AG09309 (cell line): ENCODE results near the gene TPM4.
"Not testable (repeated sequence)": the region's sequence is repeated elsewhere in the genome, so short reads cannot be mapped to it uniquely, and the experiment has no call there.

Experiments
- DNase-seq: peaks from one replicate; pipeline ENCODE4 v3.0.0-alpha.2; 2010; ENCODE audit warnings: low read depth
- H3K4me3 ChIP-seq: 2 replicates; pipeline ENCODE4 v1.5.1; 2011; ENCODE audit warnings: mild to moderate bottlenecking, low read depth, low read length, moderate library complexity; ENCODE audit not compliant: control insufficient read depth
- TF ChIP-seq, protein P1 (sequence below): IDR thresholded peaks from 2 replicates; pipeline ENCODE4 v1.5.1; 2011; ENCODE audit warnings: mild to moderate bottlenecking, low read depth, low read length, inconsistent platforms; ENCODE audit not compliant: insufficient read depth, control insufficient read depth; ENCODE audit errors: missing control alignments

Gene TPM4

GRCh38 chr19:16115301-16116039 is 39.2 kb downstream of the TPM4 start:
- DNase-seq, result no peak
- TF ChIP-seq, protein P1, sequence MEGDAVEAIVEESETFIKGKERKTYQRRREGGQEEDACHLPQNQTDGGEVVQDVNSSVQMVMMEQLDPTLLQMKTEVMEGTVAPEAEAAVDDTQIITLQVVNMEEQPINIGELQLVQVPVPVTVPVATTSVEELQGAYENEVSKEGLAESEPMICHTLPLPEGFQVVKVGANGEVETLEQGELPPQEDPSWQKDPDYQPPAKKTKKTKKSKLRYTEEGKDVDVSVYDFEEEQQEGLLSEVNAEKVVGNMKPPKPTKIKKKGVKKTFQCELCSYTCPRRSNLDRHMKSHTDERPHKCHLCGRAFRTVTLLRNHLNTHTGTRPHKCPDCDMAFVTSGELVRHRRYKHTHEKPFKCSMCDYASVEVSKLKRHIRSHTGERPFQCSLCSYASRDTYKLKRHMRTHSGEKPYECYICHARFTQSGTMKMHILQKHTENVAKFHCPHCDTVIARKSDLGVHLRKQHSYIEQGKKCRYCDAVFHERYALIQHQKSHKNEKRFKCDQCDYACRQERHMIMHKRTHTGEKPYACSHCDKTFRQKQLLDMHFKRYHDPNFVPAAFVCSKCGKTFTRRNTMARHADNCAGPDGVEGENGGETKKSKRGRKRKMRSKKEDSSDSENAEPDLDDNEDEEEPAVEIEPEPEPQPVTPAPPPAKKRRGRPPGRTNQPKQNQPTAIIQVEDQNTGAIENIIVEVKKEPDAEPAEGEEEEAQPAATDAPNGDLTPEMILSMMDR, result no peak
- no peak overlapping the region for H3K4me3 ChIP-seq

DNA sequence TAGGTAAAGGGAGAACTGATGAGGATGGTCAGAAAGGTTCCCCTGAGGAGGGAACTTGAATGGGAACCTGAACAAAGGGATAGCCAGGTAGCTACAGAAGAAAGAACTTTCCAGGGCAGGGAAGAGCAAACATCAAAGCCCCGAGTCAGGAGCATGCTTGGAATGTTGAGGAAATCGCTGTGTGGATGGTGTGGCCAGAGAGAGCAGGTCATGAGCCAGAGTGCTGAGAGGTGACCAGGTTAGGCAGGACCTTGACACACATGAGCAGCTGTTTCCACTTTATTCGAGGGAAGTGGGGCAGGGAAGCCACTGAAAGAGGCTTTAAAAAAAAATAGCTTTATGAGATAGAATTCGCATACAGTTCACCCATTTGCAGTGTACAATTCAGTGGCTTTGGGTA is 39.8 kb downstream of the TPM4 start:
- H3K4me3 ChIP-seq, result no peak overlapping the region
- no peak for DNase-seq
- TF ChIP-seq, protein P1, result no peak

GRCh38 chr19:16117594-16118033 is 41.3 kb downstream of the TPM4 start:
- H3K4me3 ChIP-seq, result no peak overlapping the region
- no peak for DNase-seq
- TF ChIP-seq, protein P1, result peak; percentile 19

GRCh38 chr19:16118489-16119033 is 42.3 kb downstream of the TPM4 start:
- H3K4me3 ChIP-seq, result no peak overlapping the region
- no peak for DNase-seq
- TF ChIP-seq, protein P1, result no peak

DNA sequence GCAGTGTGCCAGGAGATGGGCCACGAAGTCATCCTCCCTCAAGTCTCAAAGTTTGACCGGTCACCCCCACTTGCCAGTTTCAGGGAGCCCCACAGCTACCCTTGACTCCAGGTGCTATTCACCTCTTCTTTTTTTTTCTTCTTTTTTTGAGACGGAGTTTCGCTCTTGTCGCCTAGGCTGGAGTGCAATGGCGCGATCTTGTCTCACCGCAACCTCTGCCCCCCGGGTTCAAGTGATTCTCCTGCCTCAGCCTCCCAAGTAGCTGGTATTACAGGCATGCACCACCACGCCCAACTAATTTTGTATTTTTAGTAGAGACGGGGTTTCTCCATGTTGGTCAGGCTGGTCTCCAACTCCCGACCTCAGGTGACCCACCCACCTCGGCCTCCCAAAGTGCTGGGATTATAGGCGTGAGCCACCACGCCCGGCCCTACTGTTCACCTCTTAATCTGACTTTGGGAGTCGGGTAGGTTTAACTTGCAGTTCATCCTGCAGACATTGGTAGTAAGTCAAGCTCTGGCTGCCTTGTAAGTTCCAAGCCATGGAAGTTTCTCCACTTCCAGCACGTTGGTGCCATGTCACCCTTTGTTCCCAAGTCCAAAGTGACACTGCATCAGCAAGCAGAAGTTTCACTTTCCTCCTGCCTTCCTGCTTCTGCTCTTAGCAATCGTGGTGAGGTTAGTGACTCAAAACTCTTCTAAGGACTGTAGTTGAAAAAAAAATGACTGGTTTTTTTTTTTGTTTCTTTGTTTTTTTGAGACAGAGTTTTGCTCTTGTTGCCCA is 43.0 kb downstream of the TPM4 start:
- DNase-seq, H3K4me3 ChIP-seq: not testable (repeated sequence)

DNA sequence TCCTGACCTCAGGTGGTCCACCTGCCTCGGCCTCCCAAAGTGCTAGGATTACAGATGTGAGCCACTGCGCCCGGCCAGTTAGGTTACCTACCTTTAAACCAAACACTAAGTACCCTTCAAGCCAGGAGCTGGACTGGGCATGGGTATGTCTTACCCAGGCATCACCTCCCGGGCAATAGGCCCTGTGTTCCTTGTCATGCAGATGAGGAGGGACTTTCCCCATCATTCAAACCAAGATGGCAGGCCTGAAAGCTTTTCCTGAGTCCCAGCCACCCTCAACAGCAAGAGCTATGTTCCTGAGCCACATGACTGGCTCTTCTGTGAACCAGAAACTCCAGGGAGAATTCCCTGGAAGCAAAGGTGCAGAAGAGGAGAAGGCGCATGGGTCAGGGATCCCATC is 44.8 kb downstream of the TPM4 start:
- TF ChIP-seq, protein P1, result no peak
- DNase-seq, result no peak
- no peak overlapping the region for H3K4me3 ChIP-seq

DNA sequence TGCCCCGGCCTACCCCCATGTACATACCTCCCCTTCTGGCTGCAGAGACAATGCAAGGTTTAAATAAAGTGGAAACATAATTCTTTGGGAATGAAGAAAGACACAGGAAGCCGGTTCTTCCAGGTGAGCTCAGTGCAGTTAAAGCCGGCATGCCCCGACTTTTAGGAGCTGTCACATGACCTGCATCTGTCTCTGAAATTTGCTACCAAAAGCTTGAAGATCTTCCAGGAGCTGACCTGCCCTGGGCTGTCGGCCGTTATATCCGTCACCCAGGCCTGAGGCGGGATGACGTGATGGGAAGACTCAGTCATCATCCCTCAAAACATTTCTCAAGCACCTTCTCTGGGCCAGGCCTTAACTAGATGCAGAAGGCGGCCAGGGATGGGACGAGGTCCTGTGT is 45.7 kb downstream of the TPM4 start:
- H3K4me3 ChIP-seq, result no peak overlapping the region
- TF ChIP-seq, protein P1, result no peak

More for the DNA sequence above, 45.7 kb downstream of the TPM4 start:
- DNase-seq, result no peak
